DMS79 treated with DMSO at 0.1 percent for 48 hours (cell line): ENCODE results near the gene EBI3.
"Not testable (repeated sequence)": the region's sequence is repeated elsewhere in the genome, so short reads cannot be mapped to it uniquely, and the experiment has no call there.

Experiments
- DNase-seq: peaks from one replicate; lab custom pipeline; 2025; lab: John Stamatoyannopoulos, UW

Gene EBI3

DNA sequence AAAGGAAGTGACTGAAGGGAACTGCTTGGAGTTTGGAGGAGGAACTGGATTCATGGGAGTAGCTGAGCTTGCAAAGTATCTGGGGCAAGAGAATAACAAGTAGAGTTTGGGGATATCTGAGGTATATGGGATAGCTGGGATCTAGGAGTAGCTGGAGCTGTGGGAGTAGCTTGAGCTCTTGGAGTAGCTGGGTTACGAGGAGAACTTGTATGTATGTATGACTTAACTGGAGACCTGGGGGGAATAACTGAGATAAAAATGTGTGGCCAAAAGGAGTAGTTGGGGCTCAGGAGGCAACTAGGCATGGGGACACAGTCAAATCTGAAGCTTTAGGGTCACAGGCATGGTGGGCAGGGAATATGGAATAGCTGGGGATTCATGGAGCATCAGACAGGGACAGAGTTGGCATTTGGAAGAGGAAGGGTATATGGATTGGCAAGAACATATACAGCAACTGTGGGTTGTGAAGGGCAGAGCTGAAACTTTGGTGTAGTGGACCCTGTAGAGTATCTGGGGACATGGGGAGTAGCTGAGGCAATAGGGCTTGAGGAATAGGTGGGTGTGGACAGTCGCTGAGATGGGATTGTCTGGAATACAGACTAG, 28.3 kb upstream of the EBI3 start:
- no peak for DNase-seq

DNA sequence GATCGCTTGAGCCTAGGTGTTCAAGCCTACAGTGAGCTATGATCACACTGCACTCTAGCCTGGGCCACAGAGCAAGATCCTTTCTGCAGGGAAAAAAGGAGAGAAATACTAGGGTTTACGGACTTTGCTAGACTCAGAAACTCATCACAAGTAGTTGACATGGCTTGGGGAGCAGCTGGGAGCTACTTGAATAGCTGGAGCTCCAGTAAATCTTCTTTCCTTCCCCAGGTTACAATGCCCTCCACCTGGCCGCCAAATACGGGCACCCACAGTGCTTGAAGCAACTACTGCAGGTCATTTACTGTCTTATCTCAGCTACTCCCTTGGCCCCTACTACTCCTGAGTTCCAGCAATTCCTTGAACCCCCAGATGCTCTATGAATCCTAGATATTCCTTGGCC, 27.5 kb upstream of the EBI3 start:
- no peak for DNase-seq

DNA sequence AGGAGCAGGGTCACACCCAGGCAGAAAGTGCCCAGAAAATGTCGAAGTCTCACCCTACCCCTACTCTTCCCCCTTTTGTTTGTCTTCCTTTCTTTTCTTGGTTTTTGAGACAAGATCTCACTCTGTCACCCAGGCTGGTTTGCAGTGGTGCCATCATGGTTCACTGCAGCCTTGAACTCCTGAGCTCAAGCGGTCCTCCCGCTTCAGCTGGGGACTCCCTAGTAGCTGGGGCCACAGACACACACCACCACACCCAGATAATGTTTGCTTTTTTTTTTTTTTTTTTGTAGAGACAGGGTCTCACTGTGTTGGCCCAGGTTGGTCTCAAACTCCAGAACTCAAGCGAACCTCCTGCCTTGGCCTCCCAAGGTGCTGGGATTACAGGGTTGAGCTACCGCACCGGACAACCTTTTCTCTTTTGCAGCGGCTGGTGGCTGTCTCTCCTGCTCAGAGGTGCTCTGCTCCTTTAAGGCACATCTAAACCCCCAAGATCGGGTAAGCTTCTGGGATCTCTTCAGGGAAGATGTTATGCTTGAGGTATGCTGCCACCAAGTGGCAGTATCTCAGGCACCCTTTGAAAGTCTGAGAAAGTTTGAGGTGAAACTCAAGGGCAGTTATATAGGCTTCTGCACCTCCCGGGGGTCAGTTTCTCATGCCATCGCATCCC, 22.4 kb upstream of the EBI3 start:
- no peak for DNase-seq

DNA sequence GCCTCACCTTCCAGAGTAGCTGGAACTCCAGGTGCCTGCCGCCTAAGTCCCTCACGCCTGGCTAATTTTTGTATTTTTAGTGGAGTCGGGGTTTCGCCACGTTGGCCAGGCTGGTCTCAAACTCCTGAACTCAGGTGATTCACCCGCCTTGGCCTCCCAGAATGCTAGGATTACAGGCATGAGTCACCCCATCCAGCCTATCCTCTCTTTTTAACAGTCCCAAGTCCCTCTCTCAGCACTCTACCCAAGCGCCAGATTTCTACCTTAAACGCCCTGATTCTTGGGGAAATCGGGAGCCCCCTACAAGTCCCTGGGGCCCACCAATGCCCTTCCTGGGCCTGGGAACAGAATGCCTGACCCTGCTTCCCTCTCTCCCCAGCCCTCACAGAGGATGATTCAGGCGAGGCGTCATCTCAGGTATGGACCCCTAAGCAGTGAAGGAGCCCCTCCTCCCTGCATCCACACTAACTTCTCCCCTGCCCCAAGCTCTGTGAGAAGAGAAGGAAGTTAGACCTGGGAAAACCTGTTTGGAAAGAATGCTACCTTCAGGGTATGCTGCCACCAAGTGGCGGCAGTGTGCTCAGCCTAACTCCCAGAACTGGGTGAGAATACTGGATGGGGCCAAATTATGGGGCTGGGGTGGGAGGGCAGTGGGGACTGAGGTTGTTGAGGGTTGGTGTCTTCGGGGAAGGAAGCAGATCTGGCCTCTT, 20.8 kb upstream of the EBI3 start:
- no peak for DNase-seq

DNA sequence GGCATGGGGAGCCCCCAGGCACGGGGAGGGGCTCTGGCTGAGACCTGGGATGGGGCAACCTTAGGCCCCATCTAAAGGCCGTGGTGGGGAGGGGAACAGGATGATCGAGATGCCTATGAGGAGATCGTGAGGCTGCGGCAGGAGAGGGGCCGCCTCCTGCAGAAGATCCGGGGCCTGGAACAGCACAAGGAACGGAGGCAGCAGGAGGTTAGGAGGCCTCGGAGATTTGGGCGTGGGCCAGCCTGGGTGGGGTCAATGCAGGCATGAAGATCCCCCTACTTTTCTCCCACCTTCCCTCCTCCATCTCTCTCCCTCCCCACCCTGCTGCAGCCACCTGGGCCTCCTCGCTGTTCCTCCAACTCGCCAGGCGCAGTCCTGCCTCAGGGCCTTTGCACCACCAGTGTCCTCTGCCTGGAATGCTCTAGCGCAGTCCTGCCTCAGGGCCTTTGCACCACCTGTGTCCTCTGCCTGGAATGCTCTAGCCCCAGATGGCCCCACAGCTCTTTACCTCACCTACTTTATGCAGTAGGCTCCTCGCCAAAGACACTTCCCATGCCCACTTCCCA, 19.1 kb upstream of the EBI3 start:
- no peak for DNase-seq

DNA sequence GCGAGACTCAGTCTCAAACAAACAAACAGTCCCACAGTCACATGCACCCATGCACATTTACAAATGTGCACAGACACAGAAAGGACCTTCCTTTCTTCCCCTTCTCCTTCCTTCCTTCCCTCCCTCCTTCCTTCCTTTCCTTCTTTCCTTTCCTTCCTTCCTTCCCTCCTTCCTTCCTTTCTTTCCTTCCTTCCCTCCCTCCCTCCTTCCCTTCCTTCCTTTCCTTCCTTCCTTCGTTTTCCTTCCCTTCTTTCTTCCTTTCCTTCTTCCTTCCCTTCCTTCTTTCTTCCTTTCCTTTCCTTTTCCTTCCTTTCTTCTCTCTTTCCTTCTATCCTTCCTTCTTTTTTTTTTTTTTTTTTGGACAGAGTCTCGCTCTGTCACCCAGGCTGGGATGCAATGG, 16.2 kb upstream of the EBI3 start:
- DNase-seq: no peak

DNA sequence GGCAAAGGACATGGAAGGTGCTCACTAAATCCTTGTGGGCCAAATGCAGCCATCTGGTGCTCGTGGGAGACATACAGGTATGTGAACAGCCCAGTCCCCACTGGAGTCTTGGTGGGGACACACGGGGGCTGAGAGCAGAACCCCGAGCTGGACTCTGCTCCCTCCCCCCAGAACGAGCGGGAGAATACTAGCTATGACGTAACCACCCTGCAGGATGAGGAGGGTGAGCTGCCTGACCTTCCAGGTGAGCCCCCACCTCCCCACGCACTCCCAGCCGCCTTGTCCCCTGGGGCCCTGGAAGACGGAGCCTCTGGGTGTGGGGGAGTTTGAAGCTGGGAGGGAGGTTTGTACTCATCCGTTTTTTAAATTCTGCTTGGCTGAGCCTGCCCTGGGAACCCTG, 13.5 kb upstream of the EBI3 start:
- no peak for DNase-seq

DNA sequence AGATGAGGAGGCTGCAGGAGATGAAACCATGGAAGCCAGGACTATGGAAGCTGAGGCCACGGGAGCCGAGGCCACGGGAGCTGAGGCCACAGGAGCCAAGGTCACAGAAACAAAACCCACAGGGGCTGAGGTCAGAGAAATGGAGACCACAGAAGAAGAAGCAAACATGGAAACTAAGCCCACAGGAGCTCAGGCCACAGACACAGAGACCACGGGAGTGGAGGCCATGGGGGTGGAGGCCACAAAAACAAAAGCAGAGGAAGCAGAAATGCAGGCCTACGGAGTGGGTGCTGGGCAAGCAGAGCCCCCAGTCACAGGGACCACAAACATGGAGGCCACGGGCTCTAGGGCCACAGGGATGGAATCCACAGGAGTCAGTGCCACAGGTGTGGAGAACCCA, 12.5 kb upstream of the EBI3 start:
- no peak for DNase-seq

DNA sequence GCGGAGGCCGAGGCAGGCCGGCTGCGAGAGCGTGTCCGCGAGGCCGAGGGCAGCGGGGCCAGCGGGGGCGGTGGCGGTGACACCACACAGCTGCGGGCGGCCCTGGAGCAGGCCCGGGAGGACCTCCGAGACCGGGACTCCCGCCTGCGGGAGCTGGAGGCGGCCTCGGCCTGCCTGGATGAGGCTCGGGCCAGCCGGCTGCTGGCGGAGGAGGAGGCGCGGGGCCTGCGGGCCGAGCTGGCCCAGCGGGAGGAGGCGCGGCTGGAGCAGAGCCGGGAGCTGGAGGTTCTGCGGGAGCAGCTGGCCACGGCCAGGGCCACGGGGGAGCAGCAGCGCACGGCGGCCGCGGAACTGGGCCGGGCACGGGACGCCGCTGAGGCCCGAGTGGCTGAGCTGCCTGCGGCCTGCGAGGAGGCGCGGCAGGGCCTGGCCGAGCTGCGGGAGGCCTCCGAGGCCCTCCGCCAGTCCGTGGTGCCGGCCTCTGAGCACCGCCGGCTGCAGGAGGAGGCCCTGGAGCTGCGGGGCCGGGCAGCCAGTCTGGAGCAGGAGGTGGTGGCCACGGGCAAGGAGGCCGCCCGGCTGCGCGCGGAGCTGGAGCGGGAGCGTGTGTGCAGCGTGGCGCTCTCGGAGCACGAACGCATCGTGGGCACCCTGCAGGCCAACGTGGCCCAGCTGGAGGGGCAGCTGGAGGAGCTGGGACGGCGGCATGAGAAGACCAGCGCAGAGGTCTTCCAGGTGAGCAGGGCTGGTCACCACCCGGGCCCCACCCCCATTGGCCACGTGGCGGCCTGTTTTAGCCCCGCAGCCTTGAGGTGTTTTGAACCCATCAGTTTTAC, 11.7 kb upstream of the EBI3 start:
- DNase-seq: no peak

DNA sequence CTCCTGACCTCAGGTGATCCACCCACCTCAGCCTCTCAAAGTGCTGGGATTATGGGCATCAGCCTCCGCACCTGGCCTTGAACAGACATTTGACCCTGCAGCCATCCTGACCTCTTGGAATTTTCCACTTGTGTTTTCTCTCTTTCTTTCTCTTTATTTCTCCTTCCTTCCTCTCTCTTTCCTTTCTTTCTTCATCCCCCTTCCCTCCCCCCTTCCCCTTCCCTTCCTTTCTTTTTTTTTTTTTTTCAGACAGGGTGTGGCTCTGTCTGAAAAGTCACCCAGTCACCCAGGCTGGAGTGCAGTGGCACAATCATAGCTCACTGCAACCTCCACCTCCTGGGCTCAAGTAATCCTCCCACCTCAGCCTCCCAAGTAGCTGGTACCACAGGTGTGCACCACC, 10.8 kb upstream of the EBI3 start:
- not testable (repeated sequence) for DNase-seq

DNA sequence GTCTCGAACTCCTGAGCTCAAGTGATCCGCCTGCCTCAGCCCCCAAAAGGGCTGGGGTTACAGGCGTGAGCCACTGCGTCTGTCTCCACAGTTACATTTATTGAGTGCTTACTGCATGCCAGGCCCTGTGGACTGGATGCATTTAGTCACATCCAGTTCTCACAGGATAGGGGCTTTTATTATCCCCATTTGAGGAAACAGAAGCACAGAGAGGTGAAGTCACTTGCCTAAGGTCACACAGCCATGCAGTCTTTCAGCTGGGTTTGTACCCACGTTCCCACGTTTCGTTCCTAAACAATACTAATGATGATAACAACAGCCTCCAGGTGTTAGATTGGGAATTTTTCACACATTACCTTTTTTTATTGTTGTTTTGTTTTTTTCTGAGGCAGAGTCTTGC, 9.1 kb upstream of the EBI3 start:
- no peak for DNase-seq

DNA sequence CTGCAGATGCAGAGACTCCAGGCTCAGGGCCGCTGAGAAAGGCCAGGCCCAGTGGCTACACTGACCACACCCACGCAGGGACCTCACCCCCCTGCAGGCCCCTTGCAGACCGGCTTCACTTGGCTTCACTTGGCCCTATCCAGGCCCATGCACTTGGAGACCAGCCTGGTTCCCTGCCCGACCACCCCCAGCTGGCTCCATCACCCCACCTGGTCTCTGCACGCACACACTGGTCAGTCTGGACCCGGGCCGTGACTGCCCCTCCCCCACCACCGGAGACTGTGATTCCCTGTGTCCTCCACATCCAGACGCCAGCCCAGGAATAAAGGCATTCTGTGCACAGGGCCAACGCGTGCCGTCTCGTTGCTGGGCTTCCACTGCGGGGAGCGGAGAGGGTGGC, 4.9 kb upstream of the EBI3 start:
- DNase-seq: no peak

DNA sequence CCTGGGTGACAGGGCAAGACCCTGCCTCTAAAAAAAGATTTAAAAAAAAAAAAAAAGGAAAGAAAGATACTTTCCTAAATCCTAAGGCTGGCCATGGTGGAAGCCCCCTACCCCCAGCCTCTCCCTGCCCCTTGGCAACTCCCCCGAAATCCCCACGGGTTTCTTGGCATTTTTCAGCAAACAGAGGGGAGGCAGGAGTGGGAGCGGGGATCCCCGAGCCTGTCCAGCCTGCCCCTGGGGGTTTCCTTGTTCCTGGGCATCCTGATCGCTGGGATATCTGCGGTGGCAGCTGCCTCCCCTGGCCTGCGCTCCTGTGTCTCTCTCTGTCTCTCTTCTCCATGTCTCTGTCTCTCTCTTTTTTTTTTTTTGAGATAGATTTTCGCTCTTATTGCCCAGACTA, 3.4 kb upstream of the EBI3 start:
- DNase-seq: no peak

DNA sequence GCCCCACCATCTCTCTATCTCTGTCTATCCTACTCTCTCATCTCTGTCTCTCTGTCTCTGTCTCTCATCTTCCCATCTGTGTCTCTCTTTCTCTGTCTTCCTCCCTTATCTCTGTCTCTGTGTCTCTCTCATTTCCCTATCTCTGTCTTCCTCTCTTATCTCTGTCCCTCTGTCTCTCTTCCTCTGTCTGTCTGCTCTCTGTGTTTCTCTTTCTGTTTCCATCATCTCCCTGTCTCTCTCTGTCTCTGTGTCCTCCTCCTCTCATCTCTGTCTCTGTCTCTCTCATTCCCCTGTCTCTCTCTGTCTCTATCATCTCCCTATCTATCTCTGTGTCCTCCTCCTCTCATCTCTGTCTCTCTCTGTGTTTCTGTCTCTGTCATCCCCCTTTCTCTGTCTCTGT, 1.6 kb upstream of the EBI3 start:
- DNase-seq: no peak

DNA sequence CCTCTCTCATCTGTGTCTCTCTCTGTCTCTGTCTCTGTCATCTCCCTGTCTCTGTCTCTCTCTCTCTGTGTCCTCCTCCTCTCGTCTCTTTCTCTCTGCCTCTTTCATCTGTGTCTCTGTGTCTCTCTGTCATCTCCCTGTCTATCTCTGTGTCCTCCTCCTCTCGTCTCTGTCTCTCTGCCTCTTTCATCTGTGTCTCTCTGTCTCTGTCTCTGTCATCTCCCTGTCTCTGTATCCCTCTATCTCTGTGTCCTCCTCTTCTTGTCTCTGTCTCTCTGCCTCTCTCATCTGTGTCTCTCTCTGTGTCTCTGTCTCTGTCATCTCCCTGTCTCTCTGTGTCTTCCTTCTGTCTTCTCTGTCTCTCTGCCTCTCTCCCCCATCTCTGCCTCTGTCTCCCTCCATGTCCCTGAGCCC, 551 bp upstream of the EBI3 start:
- DNase-seq: no peak

DNA sequence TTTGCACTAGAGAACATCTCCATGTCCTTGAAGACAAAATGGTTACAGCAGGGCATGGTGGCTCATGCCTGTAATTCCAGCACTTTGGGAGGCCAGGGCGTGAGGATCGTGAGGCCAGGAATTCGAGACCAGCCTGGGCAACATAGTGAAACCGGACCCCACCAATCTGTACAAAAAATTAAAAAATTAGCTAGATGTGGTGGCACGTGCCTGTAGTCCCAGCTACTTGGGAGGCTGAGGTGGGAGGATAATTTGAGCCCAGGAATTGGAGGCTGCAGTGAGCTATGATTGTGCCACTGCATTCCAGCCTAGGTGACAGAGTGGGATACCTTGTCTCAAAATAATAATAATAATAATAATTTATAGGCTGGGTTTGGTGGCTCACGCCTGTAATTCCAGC, 914 bp downstream of the EBI3 start:
- not testable (repeated sequence) for DNase-seq

DNA sequence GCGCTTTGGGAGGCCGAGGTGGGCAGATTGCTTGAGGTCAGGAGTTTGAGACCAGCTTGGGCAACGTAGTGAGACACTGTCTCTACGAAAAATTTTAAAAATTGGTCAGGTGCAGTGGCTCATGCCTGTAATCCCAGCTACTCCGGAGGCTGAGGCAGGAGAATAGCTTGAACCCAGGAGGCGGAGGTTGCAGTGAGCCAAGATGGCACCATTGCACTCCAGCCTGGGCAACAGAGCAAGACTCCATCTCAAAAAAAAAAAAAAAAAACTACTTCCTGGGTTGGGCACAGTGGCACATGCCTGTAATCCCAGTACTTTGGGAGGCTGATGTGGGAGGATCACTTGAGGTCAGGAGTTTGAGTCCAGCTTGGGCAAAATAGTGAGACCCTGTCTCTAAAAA, 2.2 kb downstream of the EBI3 start:
- not testable (repeated sequence) for DNase-seq

DNA sequence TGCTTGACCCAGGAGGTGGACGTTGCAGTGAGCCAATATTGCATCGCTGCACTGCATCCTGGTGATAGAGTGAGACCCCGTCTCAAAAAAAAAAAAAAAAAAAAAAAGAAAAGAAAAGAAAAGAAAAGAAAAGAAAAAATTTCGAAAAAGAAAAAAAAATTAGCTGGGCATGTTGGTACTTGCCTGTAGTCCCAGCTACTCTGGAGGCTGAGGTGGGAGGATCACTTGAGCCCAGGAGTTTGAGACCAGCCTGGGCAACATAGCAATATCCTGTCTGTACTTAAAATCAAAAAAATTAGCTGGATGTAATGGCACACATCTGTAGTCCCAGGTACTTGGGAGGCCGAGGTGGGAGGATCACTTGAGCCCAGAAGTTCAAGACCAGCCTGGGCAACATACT, 2.8 kb downstream of the EBI3 start:
- not testable (repeated sequence) for DNase-seq

DNA sequence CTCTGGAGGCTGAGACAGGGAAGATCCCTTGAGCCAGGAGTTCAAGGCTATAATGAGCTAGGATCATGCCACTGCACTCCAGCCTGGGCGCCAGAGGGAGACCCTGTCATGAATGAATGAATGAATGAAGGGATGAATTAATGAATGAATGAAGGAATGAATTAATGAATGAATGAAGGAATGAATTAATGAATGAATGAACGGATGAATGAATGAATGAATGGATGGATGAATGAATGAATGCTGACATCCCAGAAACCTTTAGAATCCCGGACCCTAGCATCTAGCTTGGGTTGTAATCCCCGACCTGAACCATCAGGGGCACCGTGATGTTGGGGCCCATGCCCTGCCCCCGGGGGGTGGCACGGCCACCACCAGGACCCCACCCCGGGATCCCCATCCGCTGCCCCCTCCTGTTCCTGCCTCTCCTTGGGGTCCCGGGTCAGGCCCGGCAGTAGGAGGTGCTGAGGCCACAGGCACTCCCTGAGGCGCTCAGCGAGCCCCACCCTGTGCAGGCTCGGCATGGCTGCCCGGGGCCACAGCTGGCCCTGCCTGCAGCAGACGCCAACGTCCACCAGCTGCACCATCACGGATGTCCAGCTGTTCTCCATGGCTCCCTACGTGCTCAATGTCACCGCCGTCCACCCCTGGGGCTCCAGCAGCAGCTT, 3.4 kb downstream of the EBI3 start:
- DNase-seq: no peak

DNA sequence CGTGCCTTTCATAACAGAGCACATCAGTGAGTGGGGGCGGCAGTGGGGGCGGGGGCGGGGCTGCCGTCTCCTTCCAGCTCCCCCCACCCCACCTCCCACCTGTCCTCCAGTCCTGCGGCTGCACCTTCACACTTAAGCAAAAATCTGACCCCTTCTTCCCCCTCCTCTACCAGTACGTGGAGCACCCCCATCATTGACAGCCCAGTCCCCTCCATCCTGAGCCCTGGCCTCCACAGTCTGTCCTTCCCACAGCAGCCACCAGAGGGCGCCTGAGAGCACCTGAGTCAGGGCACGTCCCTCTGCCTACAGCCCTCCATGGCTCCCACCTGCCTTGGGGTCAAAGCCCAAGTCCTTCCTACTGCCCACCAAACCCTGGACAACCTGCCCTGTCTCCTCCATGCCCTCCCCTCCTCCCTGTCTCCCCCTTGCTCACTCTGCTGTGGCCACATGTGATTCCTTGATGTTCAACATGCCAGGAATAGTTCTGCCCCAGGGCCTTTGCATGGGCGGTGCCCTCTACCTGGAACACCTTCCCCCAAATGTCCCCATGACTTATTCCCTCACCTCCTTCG, 4.0 kb downstream of the EBI3 start:
- DNase-seq: no peak

DNA sequence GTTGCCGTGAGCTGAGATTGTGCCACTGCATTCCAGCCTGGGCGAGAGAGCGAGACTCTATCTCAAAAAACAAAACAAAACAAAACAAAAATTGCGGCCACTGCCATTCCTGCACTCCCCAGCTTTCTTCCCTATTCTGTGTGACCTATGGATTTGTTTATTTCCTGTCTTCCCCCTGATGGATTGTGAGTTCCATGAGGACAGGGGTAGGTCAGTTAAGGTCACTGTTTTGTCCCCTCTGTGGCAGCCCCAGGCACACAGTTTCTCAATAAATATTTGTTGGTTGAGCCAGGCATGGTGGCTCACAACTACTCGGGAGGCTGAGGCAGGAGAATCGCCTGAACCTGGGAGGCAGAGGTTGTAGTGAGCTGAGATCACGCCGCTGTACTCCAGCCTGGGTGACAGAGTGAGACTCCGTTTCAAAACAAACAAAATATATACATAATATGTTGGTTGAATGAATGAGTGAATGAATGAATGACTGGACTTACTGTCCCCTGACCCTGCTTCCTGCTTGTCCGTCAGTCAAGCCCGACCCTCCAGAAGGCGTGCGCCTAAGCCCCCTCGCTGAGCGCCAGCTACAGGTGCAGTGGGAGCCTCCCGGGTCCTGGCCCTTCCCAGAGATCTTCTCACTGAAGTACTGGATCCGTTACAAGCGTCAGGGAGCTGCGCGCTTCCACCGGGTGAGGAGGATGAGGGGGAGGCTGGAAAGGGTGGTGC, 5.0 kb downstream of the EBI3 start:
- DNase-seq: no peak
